ENCODE results near the gene LRBA.
A peak's percentile ranks its signal among the peaks of the same experiment; 100 is the strongest.
"Not testable (repeated sequence)": the region's sequence is repeated elsewhere in the genome, so short reads cannot be mapped to it uniquely, and the experiment has no call there.

Gene LRBA

DNA sequence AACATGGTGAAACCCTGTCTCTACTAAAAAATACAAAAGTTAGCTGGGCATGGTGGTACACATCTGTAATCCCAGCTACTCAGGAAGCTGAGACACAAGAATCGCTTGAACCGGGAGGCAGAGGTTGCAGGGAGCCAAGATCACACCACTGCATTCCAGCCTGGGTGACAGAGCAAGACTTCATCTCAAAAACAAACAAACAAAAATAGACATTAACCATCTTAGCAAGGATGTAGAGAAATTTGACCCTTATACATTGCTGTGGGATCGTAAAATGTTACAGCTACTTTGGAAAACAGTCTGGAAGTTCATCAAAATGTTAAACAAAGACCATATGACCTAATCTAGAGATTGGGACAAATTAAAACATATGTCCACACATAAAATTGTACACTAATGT is 96.5 kb downstream of the LRBA start:
- not testable (repeated sequence) for H4K20me1 ChIP-seq (ENCODE audit: insufficient read depth, low read length); DNase-seq; H3K4me3 ChIP-seq (ENCODE audit: low read depth in 1 of 2, low read length in 2 of 2); H2AFZ ChIP-seq (ENCODE audit: low read depth, low read length); ATAC-seq (ENCODE audit: insufficient read depth, low read depth); H3K9me3 ChIP-seq (ENCODE audit: insufficient read depth, low read length, severe bottlenecking); H3K27me3 ChIP-seq (ENCODE audit: insufficient read depth, low read length, poor library complexity); H3K9ac ChIP-seq (ENCODE audit: low read depth, low read length); H3K4me1 ChIP-seq (ENCODE audit: insufficient read depth, low read length); H3K79me2 ChIP-seq (ENCODE audit: insufficient read depth, low read length); H3K27ac ChIP-seq (ENCODE audit: low read length); H3K4me2 ChIP-seq (ENCODE audit: insufficient read depth, low read length)
- peaks cover 17% of the 10 kb centered on the region; the same call in 1 of the 2 replicates for H3K36me3 ChIP-seq (ENCODE audit: insufficient read depth, low read length)

GRCh38 chr4:150911326-150911725 is 103.8 kb downstream of the LRBA start:
- Histone ChIP-seq H3K27me3 (ENCODE audit: insufficient read depth, low read length, poor library complexity) (no peaks in the 10 kb centered on the region), H3K9me3 (ENCODE audit: insufficient read depth, low read length, severe bottlenecking) (peaks cover 3% of the 10 kb centered on the region), H3K79me2 (ENCODE audit: insufficient read depth, low read length) (no peaks in the 10 kb centered on the region), H3K4me1 (ENCODE audit: insufficient read depth, low read length) (no peaks in the 10 kb centered on the region), H3K4me3 (ENCODE audit: low read depth in 1 of 2, low read length in 2 of 2) (no peak overlapping the region), H2AFZ (ENCODE audit: low read depth, low read length) (no peak overlapping the region), H3K27ac (ENCODE audit: low read length) (no peak overlapping the region), H3K9ac (ENCODE audit: low read depth, low read length) (no peak overlapping the region), H4K20me1 (ENCODE audit: insufficient read depth, low read length) (no peaks in the 10 kb centered on the region), H3K36me3 (ENCODE audit: insufficient read depth, low read length) (peaks cover 43% of the 10 kb centered on the region; the same call in 1 of the 2 replicates), H3K4me2 (ENCODE audit: insufficient read depth, low read length) (no peak overlapping the region)
- DNase-seq, result no peak
- ATAC-seq (ENCODE audit: insufficient read depth, low read depth), result no peak
- TF ChIP-seq EZH2 (IDR thresholded peaks at IDR 0.05; ENCODE audit: borderline replicate concordance, low read depth, low read length, severe bottlenecking), result no peak

- TF ChIP-seq EZH2 (IDR thresholded peaks at IDR 0.05; ENCODE audit: borderline replicate concordance, low read depth, low read length, severe bottlenecking) (no peak), CTCF (IDR thresholded peaks at IDR 0.05; ENCODE audit: borderline replicate concordance, extremely low read depth, low read length, poor library complexity, severe bottlenecking) (no peak)
- ATAC-seq (ENCODE audit: insufficient read depth, low read depth) (peak; percentile 47; the same call in 1 of the 3 replicates), DNase-seq (no peak)
- no peaks in the 10 kb centered on the region for H3K4me1 ChIP-seq (ENCODE audit: insufficient read depth, low read length)
- no peak overlapping the region for H2AFZ ChIP-seq (ENCODE audit: low read depth, low read length)
- peaks cover 32% of the 10 kb centered on the region; the same call in 1 of the 2 replicates for H3K36me3 ChIP-seq (ENCODE audit: insufficient read depth, low read length)
- no peak overlapping the region for H3K9ac ChIP-seq (ENCODE audit: low read depth, low read length)
- no peaks in the 10 kb centered on the region for H4K20me1 ChIP-seq (ENCODE audit: insufficient read depth, low read length)
- no peak overlapping the region for H3K4me3 ChIP-seq (ENCODE audit: low read depth in 1 of 2, low read length in 2 of 2)
- H3K27ac ChIP-seq (ENCODE audit: low read length), result no peak overlapping the region
- H3K4me2 ChIP-seq (ENCODE audit: insufficient read depth, low read length), result no peak overlapping the region
- no peaks in the 10 kb centered on the region for H3K79me2 ChIP-seq (ENCODE audit: insufficient read depth, low read length)
- no peaks in the 10 kb centered on the region for H3K27me3 ChIP-seq (ENCODE audit: insufficient read depth, low read length, poor library complexity)
- peaks cover 3% of the 10 kb centered on the region for H3K9me3 ChIP-seq (ENCODE audit: insufficient read depth, low read length, severe bottlenecking)
Measured at GRCh38 chr4:150909116-150909515, 106.0 kb downstream of the LRBA start.

DNA sequence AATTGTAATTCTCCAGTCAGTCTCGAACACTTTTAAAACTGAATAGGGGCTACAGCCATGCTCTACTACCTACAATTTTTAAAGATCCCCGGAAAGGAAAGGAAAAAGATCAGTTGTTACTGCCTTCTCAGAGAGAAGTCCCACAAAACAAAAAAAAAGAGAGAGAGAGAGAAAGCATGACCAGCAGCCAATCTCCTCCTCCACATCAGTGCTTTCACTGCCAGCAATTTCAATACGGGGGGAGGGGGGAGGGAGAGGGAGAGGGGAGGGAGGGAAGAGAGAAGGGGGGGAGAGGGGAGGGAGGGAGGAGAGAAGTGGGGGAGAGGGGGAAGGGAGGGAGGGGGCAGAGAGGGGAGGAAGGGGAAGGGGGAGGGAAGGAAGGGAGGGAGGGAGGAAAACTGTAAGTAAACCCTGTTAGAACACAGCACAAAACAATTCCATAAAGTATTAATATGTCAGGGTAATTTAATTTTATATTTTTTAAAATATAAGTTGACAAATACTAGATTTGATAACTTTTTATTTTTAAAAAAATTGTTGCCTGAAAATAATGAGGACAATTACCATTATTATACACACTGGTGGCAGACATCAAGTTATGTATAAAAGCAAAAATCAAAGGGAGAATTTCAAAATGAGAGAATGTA is 108.0 kb downstream of the LRBA start:
- Histone ChIP-seq H3K79me2 (ENCODE audit: insufficient read depth, low read length) (no peaks in the 10 kb centered on the region), H3K4me2 (ENCODE audit: insufficient read depth, low read length) (no peak overlapping the region), H3K4me3 (ENCODE audit: low read depth in 1 of 2, low read length in 2 of 2) (no peak overlapping the region), H3K27me3 (ENCODE audit: insufficient read depth, low read length, poor library complexity) (no peaks in the 10 kb centered on the region), H2AFZ (ENCODE audit: low read depth, low read length) (no peak overlapping the region), H3K9me3 (ENCODE audit: insufficient read depth, low read length, severe bottlenecking) (no peaks in the 10 kb centered on the region), H3K27ac (ENCODE audit: low read length) (no peak overlapping the region), H3K9ac (ENCODE audit: low read depth, low read length) (no peak overlapping the region), H4K20me1 (ENCODE audit: insufficient read depth, low read length) (no peaks in the 10 kb centered on the region), H3K36me3 (ENCODE audit: insufficient read depth, low read length) (peaks cover 18% of the 10 kb centered on the region; the same call in 1 of the 2 replicates), H3K4me1 (ENCODE audit: insufficient read depth, low read length) (no peaks in the 10 kb centered on the region)
- TF ChIP-seq CTCF (IDR thresholded peaks at IDR 0.05; ENCODE audit: borderline replicate concordance, extremely low read depth, low read length, poor library complexity, severe bottlenecking) (no peak), EZH2 (IDR thresholded peaks at IDR 0.05; ENCODE audit: borderline replicate concordance, low read depth, low read length, severe bottlenecking) (no peak)
- ATAC-seq (ENCODE audit: insufficient read depth, low read depth) (no peak), DNase-seq (no peak)
